ENCODE measurements around the gene RPAP3. TPM values are rescaled to one million over a fixed set of nuclear protein-coding genes. Genes with fewer than 3 reads are reported as not detected.
A peak's percentile ranks its signal among the peaks of the same experiment; 100 is the strongest.

Gene RPAP3
- total and polyA plus RNA-seq, 9 of the 15 experiments (the other 6 are each of a cell fraction or from before 2014, with no cell fraction given), result 40.0 to 92.1 (median 54.1) TPM

DNA sequence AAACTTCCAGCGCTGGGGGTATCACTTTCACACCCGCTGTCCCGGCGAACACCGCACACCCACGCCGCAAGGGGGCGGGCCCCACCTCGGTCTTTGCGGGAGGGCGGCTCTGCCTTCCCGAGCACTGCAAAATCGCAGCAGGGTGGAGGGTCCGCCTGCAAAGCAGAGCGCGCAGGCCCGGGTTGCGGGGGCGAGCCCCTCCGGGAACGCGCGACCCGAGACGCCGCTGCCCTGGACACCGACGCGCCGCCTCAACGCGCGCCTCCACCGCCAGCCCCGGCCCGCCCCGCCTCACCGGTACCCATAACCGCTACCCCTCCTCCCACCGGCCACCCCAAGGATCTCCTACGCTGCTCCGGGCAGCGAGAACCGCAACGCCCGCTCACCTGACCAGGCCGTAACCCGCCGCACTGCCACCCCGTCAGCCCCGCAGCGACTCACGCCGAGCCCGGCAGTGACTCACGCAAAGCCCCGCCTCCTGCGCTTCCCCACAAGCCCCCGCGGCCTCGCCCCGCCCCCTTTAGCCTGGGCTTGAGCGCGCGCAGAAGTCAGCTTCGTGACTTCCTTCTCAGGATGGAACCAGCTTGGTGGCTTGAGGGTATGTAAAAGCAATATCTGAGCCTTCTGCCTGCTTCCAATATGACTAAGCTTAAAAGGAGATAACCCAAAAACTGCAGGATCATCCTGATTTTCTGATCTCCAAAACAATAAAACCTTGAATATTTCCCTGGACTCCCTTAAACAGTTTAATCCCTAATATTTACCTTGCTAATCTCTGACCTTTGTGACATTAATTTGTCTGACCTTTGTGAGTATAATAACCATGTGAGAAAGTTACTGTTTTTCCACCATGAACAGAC, at the start of gene RPAP3 (continued):
- TF ChIP-seq, protein P1, sequence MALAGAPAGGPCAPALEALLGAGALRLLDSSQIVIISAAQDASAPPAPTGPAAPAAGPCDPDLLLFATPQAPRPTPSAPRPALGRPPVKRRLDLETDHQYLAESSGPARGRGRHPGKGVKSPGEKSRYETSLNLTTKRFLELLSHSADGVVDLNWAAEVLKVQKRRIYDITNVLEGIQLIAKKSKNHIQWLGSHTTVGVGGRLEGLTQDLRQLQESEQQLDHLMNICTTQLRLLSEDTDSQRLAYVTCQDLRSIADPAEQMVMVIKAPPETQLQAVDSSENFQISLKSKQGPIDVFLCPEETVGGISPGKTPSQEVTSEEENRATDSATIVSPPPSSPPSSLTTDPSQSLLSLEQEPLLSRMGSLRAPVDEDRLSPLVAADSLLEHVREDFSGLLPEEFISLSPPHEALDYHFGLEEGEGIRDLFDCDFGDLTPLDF (CRISPR knock-in tag; IDR thresholded peaks at IDR 0.05), result no peak
- TF ChIP-seq, protein P2, sequence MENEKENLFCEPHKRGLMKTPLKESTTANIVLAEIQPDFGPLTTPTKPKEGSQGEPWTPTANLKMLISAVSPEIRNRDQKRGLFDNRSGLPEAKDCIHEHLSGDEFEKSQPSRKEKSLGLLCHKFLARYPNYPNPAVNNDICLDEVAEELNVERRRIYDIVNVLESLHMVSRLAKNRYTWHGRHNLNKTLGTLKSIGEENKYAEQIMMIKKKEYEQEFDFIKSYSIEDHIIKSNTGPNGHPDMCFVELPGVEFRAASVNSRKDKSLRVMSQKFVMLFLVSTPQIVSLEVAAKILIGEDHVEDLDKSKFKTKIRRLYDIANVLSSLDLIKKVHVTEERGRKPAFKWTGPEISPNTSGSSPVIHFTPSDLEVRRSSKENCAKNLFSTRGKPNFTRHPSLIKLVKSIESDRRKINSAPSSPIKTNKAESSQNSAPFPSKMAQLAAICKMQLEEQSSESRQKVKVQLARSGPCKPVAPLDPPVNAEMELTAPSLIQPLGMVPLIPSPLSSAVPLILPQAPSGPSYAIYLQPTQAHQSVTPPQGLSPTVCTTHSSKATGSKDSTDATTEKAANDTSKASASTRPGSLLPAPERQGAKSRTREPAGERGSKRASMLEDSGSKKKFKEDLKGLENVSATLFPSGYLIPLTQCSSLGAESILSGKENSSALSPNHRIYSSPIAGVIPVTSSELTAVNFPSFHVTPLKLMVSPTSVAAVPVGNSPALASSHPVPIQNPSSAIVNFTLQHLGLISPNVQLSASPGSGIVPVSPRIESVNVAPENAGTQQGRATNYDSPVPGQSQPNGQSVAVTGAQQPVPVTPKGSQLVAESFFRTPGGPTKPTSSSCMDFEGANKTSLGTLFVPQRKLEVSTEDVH (IDR thresholded peaks at IDR 0.05; ENCODE audit: low read depth, partially characterized antibody), result no peak
- TF ChIP-seq ZNF12 (CRISPR knock-in tag; IDR thresholded peaks at IDR 0.05) (no peak), NFIC (IDR thresholded peaks at IDR 0.05) (peak; percentile 63), BCOR (IDR thresholded peaks at IDR 0.05) (no peak), ETV5 (CRISPR knock-in tag; IDR thresholded peaks at IDR 0.05; ENCODE audit: low read depth) (no peak), PRPF4 (IDR thresholded peaks at IDR 0.05; ENCODE audit: insufficient read depth, low read depth, low read length, poor library complexity, severe bottlenecking) (no peak), ZNF24 (IDR thresholded peaks at IDR 0.05) (0 out of 2 replicates have a peak, but pooled peaks have one; percentile 38), POLR2A (conservative IDR thresholded peaks at IDR 0.05) (peak; percentile 96), ZBTB33 (CRISPR knock-in tag; IDR thresholded peaks at IDR 0.05) (no peak), U2AF2 (optimal IDR thresholded peaks at IDR 0.05; ENCODE audit: low read depth, low read length) (no peak), KLF13 (tag; IDR thresholded peaks at IDR 0.05; ENCODE audit: borderline replicate concordance, low read depth) (no peak; the same call in 1 of the 2 replicates), HMGN3 (IDR thresholded peaks at IDR 0.05; ENCODE audit: borderline replicate concordance, extremely low read depth, insufficient read length, low read depth, low read length) (peak; percentile 88), FOXP1 (CRISPR knock-in tag; IDR thresholded peaks at IDR 0.05) (peak; percentile 80; the same call in 1 of the 2 replicates), ATF7 (IDR thresholded peaks at IDR 0.05) (peak; percentile 57), PTTG1 (tag; IDR thresholded peaks at IDR 0.05; ENCODE audit: low read depth) (no peak), TAF15 (IDR thresholded peaks at IDR 0.05; ENCODE audit: low read depth, low read length) (no peak)
- TF ChIP-seq, protein P3, sequence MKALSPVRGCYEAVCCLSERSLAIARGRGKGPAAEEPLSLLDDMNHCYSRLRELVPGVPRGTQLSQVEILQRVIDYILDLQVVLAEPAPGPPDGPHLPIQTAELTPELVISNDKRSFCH (CRISPR knock-in tag; IDR thresholded peaks at IDR 0.05), result no peak
- TF ChIP-seq, protein P3 (tag; IDR thresholded peaks at IDR 0.05), result no peak
- TF ChIP-seq, protein P4, sequence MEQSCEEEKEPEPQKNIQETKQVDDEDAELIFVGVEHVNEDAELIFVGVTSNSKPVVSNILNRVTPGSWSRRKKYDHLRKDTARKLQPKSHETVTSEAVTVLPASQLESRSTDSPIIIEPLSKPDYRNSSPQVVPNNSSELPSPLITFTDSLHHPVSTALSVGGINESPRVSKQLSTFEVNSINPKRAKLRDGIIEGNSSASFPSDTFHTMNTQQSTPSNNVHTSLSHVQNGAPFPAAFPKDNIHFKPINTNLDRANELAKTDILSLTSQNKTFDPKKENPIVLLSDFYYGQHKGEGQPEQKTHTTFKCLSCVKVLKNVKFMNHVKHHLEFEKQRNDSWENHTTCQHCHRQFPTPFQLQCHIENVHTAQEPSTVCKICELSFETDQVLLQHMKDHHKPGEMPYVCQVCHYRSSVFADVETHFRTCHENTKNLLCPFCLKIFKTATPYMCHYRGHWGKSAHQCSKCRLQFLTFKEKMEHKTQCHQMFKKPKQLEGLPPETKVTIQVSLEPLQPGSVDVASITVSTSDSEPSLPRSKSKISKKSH (CRISPR knock-in tag; IDR thresholded peaks at IDR 0.05), result no peak

Measured in K562 (cell line).